ENCODE results near the gene CADM2. TPM values are rescaled to one million over a fixed set of nuclear protein-coding genes. Genes with fewer than 3 reads are reported as not detected.

Gene CADM2
- total RNA-seq, 4 donors from 2014 or later = 1.7 to 34.7 (median 7.9) TPM

DNA sequence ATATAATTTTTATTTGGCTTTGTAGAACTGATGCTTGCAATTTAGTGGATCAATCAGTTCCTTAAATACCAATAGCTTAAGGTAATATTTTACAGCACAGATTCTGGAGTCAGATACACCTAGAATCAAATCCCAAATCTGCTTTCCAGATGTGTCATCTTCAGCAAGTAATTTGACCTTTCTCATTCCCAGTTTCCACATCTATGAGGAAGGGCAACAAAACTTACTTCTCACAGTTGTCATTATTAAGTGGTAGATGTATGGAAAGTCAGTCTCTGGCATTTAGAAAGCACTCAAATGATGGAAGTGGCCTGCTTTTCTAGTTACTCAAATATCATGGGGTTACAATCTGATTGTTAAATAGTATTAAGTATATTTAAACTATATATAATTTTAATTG is 767.0 kb downstream of the CADM2 start:
- TF ChIP-seq, protein P1, sequence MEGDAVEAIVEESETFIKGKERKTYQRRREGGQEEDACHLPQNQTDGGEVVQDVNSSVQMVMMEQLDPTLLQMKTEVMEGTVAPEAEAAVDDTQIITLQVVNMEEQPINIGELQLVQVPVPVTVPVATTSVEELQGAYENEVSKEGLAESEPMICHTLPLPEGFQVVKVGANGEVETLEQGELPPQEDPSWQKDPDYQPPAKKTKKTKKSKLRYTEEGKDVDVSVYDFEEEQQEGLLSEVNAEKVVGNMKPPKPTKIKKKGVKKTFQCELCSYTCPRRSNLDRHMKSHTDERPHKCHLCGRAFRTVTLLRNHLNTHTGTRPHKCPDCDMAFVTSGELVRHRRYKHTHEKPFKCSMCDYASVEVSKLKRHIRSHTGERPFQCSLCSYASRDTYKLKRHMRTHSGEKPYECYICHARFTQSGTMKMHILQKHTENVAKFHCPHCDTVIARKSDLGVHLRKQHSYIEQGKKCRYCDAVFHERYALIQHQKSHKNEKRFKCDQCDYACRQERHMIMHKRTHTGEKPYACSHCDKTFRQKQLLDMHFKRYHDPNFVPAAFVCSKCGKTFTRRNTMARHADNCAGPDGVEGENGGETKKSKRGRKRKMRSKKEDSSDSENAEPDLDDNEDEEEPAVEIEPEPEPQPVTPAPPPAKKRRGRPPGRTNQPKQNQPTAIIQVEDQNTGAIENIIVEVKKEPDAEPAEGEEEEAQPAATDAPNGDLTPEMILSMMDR (IDR thresholded peaks at IDR 0.05) = no peak
- no peak for DNase-seq (ENCODE audit: low spot score)
- ATAC-seq (ENCODE audit: low FRiP score) = no peak

DNA sequence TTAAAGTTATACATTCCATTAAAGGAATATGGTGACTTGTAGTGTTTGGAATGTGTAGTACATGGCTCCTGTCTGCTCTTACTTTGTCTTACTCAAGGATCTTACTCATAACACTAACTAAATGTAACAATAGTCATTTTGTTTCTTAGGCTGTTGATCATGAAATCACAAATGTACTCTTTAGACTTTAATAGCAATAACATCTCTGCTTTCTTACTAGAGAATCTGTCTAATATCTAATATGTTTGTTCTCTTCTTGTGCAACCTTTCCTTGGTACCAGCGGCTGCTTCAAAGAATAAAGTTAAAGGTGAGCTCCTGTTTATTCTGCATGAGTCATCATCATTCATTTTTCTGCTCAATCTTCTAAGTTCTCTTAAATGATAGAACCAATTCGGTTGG is 767.5 kb downstream of the CADM2 start:
- DNase-seq (ENCODE audit: low spot score) (no peak), ATAC-seq (ENCODE audit: low FRiP score) (no peak)

DNA sequence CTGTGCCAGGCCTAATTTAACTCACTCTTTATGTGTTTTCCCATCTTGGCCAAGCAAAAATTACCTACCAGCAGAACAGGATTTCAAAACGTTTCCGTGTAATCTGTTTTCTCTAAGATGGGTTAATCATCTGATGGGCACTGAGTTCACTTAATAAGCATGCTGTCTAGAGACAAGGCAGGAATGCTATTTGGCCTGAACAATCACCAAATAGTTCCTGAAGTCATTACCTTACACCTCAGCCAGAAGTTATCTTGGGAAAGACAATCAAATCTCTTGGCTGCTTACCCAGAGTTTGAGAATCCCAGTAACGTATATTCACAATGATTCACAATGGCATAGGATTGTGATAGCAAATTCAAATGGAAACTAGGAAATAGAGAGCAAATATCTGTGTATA is 779.1 kb downstream of the CADM2 start:
- DNase-seq (ENCODE audit: low spot score) (no peak), ATAC-seq (ENCODE audit: low FRiP score) (no peak)
- TF ChIP-seq, protein P1 (IDR thresholded peaks at IDR 0.05) = no peak

More for the DNA sequence above, 767.5 kb downstream of the CADM2 start:
- TF ChIP-seq, protein P1 (IDR thresholded peaks at IDR 0.05) = no peak

DNA sequence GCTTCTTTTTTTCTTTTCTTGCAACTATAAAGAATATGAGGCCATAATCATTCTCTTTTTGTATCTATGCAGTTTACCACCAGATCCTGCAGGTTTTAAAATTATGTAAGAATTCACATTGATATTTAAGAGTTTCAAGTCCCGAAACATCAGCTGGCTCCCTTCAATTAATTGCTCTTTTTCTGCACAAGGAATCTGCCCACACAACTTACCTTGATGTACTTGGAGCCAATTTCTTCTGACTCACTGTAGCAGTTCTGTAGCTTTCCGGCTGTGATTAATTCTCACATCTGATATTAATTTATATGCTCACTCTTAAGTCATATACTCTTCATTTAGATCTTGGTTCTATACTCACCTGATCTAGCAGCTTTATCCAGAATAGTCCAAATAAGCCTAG is 781.8 kb downstream of the CADM2 start:
- DNase-seq (ENCODE audit: low spot score) (no peak), ATAC-seq (ENCODE audit: low FRiP score) (no peak)
- TF ChIP-seq, protein P1 (IDR thresholded peaks at IDR 0.05) = no peak

DNA sequence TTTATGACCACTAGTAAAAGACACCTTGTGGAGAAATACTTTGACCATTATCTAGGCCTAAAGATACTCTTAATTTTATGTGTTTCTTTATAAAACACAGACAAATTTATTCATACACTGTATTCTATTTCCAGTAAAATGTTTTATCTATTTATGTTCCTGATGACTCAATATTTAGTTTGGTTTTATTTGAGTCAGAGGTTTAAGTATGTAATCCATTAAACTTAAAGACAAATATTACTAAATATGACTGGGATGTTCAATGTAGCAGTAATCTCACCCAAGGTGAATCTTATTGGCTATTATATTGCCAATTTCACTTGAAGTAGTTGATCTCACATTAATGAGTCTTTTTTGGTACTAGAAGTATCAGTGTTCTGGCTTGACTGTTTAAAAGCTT is 799.7 kb downstream of the CADM2 start:
- no peak for ATAC-seq (ENCODE audit: low FRiP score)
- TF ChIP-seq, protein P1 (IDR thresholded peaks at IDR 0.05) = no peak
- no peak for DNase-seq (ENCODE audit: low spot score)

DNA sequence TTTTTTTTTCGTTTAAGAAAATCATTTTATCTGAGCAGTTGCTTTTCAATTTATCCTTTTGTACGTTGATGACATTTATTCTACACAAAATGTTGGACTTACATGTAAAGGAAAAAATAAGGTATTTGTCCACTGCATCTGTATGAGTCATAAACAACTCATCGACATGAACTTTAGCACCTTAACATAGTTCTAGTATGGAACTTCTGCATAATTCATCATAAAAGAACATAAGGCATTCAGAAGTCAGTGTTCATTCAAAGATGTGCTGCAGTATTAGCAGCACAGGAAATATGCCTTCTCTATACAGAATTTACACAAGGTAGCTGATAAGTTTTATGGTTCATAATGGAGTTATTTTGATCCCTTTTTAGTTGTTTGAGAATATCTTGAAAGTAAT is 801.6 kb downstream of the CADM2 start:
- DNase-seq (ENCODE audit: low spot score) (no peak), ATAC-seq (ENCODE audit: low FRiP score) (no peak)
- TF ChIP-seq, protein P1 (IDR thresholded peaks at IDR 0.05) = no peak

DNA sequence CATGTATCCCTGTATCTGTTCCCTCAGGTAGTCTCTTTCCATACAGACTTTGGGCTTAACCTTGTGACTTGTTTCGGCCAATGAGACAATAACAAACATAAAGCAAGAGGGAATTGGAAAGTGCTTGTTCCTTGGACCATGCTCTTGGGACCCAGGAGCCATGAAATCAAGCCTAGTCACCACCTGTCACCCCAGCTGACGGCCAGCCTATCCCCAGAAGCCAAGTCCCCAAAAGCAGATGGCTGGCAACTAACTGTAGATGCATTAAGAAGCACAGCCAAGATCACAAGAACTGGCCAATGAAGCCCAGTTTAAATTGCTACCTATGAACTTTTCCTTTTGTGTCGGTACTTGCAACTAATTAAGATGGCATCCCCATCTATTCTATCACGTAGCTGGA is 822.0 kb downstream of the CADM2 start:
- DNase-seq (ENCODE audit: low spot score) (no peak), ATAC-seq (ENCODE audit: low FRiP score) (no peak)
- TF ChIP-seq, protein P1 (IDR thresholded peaks at IDR 0.05) = no peak

Measured in omental fat pad (tissue), 4 donors.